Lung (tissue), 12 donors: ENCODE results near the gene ALDH16A1. TPM values are rescaled to one million over a fixed set of nuclear protein-coding genes. Genes with fewer than 3 reads are reported as not detected.

Experiments
- ATAC-seq: fragments of 200-7000 bp; cut with Tn5 transposase; one replicate; pipeline ENCODE4 v1.9.1; 2020; ENCODE audit warnings: moderate number of reproducible peaks; ENCODE audit not compliant: insufficient read depth, low FRiP score
- DNase-seq, 3 donors: peaks; one replicate each; pipeline ENCODE4 v3.0.0-alpha.2; 2013 to 2017
- H3K27ac ChIP-seq, 2 donors: one replicate each; pipeline ENCODE4 v1.5.1; 2013; ENCODE audit warnings: mild to moderate bottlenecking in 2 of 2, moderate library complexity in 2 of 2, control low read depth in 1 of 2, inconsistent platforms in 1 of 2, low read depth in 1 of 2, low read length in 1 of 2
- H3K27me3 ChIP-seq, 3 donors: one replicate each; pipeline ENCODE4 v1.5.1; 2013; ENCODE audit warnings: low read length in 2 of 3; ENCODE audit not compliant: control insufficient read depth in 3 of 3, insufficient read depth in 3 of 3
- H3K36me3 ChIP-seq, 4 donors: one replicate each; pipeline ENCODE4 v1.5.1; 2013; ENCODE audit warnings: low read length in 4 of 4, mild to moderate bottlenecking in 1 of 4, moderate library complexity in 1 of 4; ENCODE audit not compliant: control insufficient read depth in 4 of 4, insufficient read depth in 4 of 4
- H3K4me1 ChIP-seq, 5 donors: one replicate each; pipeline ENCODE4 v1.5.1; 2013; ENCODE audit warnings: low read length in 5 of 5, mild to moderate bottlenecking in 2 of 5, moderate library complexity in 1 of 5; ENCODE audit not compliant: control insufficient read depth in 5 of 5, insufficient read depth in 5 of 5
- H3K4me3 ChIP-seq: one replicate; pipeline ENCODE4 v1.5.1; 2013; ENCODE audit warnings: mild to moderate bottlenecking, control low read depth, moderate library complexity
- H3K9ac ChIP-seq, 2 donors: one replicate each; pipeline ENCODE4 v1.5.1; 2013; ENCODE audit warnings: low read length in 2 of 2, control low read depth in 1 of 2; ENCODE audit not compliant: insufficient read depth in 1 of 2
- H3K9me3 ChIP-seq, 4 donors: one replicate each; pipeline ENCODE4 v1.5.1; 2013; ENCODE audit warnings: low read length in 3 of 4, mild to moderate bottlenecking in 1 of 4, moderate library complexity in 1 of 4; ENCODE audit not compliant: control insufficient read depth in 4 of 4, insufficient read depth in 3 of 4
- WGBS, 2 donors: extraction: QIAGEN DNeasy Blood & Tissue Kit; methylation state at CpG; one replicate each; pipeline ENCODE4 v1.1.7; 2013; 5-methylcytosine and 5-hydroxymethylcytosine counted together
- polyA plus RNA-seq, 2 donors: library from polyadenylated mRNA; stranded (reverse); fragments of 200-250 nt; gene quantifications; one replicate each; pipeline ENCODE4 v1.2.1, GENCODE V29; 2013
- total RNA-seq, 2 donors: library from RNA; depleted of rRNA in 1 of 2; stranded (reverse); fragments of >200 nt in 1 of 2; gene quantifications; one replicate each; pipeline ENCODE4 v1.2.1, GENCODE V29; 2014 to 2021
- TF ChIP-seq, protein P1 (sequence below): IDR thresholded peaks from 2 replicates; pipeline ENCODE4 v1.5.1; 2012; ENCODE audit warnings: mild to moderate bottlenecking; ENCODE audit errors: control extremely low read depth, extremely low read depth
- donor health status: control.
- donor health status: control.
- donor health status: Bipolar disorder and iron deficiency.
- donor health status: healthy.
- donor health status: DM: yes; HTN: yes; CAD: no.

The ALDH16A1 gene
- total and polyA plus RNA-seq, 4 donors = 21.1 to 53.3 (median 37.4) TPM

DNA sequence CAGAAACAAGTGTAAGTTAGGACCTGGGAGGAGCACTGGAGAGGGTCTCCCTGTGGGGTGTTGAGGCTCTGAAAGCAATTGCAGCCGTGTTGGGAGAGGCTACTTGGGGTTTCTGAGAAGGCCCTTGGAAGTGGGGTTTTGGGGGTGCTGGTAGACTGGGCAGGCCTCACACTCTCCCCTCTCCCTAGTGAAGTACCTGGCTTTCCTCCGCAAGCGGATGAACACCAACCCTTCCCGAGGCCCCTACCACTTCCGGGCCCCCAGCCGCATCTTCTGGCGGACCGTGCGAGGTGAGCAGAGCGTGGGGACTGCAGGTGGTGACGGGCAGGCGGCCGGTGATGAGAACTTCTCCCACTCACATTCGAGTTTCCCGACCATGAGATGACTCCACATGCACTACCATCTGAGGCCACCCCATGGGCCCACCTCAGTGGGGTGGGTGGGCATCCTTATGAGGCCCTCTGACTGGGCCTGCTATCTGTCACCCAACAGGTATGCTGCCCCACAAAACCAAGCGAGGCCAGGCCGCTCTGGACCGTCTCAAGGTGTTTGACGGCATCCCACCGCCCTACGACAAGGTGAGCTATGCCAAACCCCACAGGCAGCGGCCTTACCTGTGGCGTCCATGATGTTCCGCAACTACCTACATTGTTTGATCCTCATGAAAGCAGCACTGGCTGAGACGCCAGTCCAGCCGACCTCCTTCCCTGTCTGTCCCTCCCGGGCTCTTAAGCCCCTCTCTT is 37.4 kb downstream of the ALDH16A1 start:
- Histone ChIP-seq H3K4me1 (peaks cover 2 to 14% (median 6%) of the 10 kb centered on the region in 5 donors), H3K9ac (no peak overlapping the region), H3K36me3 (peaks cover 23 to 43% (median 35%) of the 10 kb centered on the region in 4 donors), H3K27me3 (no peaks in the 10 kb centered on the region), H3K4me3 (no peak overlapping the region), H3K27ac (peak overlapping the region in 1 of 2 donors; percentile 52), H3K9me3 (no peaks in the 10 kb centered on the region)
- DNase-seq (no peak), ATAC-seq (no peak)
- WGBS, 2 donors = 89 to 91% methylated on average over 27 of the region's 27 CpGs
- TF ChIP-seq, protein P1, sequence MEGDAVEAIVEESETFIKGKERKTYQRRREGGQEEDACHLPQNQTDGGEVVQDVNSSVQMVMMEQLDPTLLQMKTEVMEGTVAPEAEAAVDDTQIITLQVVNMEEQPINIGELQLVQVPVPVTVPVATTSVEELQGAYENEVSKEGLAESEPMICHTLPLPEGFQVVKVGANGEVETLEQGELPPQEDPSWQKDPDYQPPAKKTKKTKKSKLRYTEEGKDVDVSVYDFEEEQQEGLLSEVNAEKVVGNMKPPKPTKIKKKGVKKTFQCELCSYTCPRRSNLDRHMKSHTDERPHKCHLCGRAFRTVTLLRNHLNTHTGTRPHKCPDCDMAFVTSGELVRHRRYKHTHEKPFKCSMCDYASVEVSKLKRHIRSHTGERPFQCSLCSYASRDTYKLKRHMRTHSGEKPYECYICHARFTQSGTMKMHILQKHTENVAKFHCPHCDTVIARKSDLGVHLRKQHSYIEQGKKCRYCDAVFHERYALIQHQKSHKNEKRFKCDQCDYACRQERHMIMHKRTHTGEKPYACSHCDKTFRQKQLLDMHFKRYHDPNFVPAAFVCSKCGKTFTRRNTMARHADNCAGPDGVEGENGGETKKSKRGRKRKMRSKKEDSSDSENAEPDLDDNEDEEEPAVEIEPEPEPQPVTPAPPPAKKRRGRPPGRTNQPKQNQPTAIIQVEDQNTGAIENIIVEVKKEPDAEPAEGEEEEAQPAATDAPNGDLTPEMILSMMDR = no peak

DNA sequence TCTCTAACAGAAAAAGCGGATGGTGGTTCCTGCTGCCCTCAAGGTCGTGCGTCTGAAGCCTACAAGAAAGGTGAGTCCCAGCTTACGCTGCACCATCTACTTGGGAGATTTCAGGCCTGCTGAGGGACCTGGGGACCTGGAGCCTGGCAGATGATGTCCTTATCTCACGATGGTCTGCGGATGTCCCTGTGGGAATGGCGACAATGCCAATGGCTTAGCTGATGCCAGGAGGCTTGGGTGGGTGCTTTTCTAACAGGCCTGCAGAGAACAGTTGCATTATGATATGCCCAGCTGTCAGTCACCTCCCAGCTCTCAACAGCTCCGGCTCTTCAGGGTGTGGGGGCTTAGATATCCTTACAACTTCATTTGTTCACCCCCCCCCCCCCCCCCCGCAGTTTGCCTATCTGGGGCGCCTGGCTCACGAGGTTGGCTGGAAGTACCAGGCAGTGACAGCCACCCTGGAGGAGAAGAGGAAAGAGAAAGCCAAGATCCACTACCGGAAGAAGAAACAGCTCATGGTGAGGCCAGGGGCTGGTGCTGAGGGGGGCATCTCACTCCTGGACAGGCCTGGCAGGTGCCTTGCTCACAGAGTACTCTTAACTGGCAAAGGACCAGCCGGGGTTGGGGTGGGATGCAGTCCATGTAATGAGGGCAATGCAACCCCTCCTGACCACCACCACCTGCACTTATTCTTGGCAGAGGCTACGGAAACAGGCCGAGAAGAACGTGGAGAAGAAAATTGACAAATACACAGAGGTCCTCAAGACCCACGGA is 38.2 kb downstream of the ALDH16A1 start:
- Histone ChIP-seq H3K4me1 (peaks cover 2 to 14% (median 6%) of the 10 kb centered on the region in 5 donors), H3K27ac (no peak overlapping the region), H3K9ac (no peak overlapping the region), H3K9me3 (no peaks in the 10 kb centered on the region), H3K27me3 (no peaks in the 10 kb centered on the region), H3K4me3 (no peak overlapping the region), H3K36me3 (peaks cover 23 to 43% (median 35%) of the 10 kb centered on the region in 4 donors)
- WGBS, 2 donors = 85 to 92% methylated on average over 13 to 16 of the region's 17 CpGs
- DNase-seq (no peak), ATAC-seq (no peak)
- TF ChIP-seq, protein P1 = no peak

DNA sequence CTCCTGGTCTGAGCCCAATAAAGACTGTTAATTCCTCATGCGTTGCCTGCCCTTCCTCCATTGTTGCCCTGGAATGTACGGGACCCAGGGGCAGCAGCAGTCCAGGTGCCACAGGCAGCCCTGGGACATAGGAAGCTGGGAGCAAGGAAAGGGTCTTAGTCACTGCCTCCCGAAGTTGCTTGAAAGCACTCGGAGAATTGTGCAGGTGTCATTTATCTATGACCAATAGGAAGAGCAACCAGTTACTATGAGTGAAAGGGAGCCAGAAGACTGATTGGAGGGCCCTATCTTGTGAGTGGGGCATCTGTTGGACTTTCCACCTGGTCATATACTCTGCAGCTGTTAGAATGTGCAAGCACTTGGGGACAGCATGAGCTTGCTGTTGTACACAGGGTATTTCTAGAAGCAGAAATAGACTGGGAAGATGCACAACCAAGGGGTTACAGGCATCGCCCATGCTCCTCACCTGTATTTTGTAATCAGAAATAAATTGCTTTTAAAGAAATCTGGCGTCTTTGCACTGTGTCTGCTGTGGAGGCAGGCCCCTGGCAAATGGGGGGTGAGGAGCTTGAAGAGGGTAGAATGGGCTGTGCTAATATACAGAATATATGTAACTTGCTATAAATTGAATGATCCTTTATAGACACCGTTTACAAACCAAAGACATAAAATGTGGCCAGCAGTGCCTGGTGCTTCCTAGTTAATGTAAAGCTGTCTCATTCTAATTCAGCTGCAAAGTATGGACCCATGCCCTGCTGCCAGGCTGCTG is 39.0 kb downstream of the ALDH16A1 start:
- Histone ChIP-seq H3K9me3 (no peaks in the 10 kb centered on the region), H3K27ac (no peak overlapping the region), H3K4me1 (peaks cover 2 to 14% (median 6%) of the 10 kb centered on the region in 5 donors), H3K9ac (no peak overlapping the region), H3K36me3 (peaks cover 23 to 51% (median 35%) of the 10 kb centered on the region in 4 donors), H3K4me3 (no peak overlapping the region), H3K27me3 (no peaks in the 10 kb centered on the region)
- TF ChIP-seq, protein P1 = no peak
- DNase-seq (no peak), ATAC-seq (no peak)
- 78 to 83% methylated on average over 7 of the region's 7 CpGs for WGBS, 2 donors
